Left ventricle myocardium inferior (tissue), 1 donor: ENCODE measurements around the gene KAZN. TPM values are rescaled to one million over a fixed set of nuclear protein-coding genes. Genes with fewer than 3 reads are reported as not detected.

Experiments
- DNase-seq: peaks from one replicate; pipeline ENCODE4 v3.0.0-alpha.2; 2020
- H3K27ac ChIP-seq: fragments of 200-600 bp; replicated peaks from 2 replicates; pipeline ENCODE4 v1.8.0; 2021
- H3K27me3 ChIP-seq: fragments of 200-600 bp; 2 replicates; pipeline ENCODE4 v1.8.0; 2021; ENCODE audit warnings: low read depth
- H3K36me3 ChIP-seq: fragments of 200-600 bp; 2 replicates; pipeline ENCODE4 v1.8.0; 2021
- H3K4me1 ChIP-seq: fragments of 200-600 bp; 2 replicates; pipeline ENCODE4 v1.8.0; 2021
- H3K4me3 ChIP-seq: fragments of 200-600 bp; 2 replicates; pipeline ENCODE4 v1.8.0; 2021; ENCODE audit warnings: mild to moderate bottlenecking, moderate library complexity
- H3K9me3 ChIP-seq: fragments of 200-600 bp; replicated peaks from 2 replicates; pipeline ENCODE4 v1.8.0; 2021
- intact Hi-C: fragments of 100-400 bp; cut with micrococcal nuclease; formaldehyde crosslinking; loops from one replicate; pipeline ENCODE4 v1.11.0; 2022
- total RNA-seq: library from RNA; stranded (reverse); fragmentation: NEBNext Ultra II Directional; extraction: Animal tissue kit (Norgen Biotek cat#: 25700); gene quantifications from one replicate; pipeline ENCODE4 v1.2.1, GENCODE V29; 2021
- TF ChIP-seq, protein P1 (sequence below): fragments of 200-600 bp; IDR thresholded peaks from 2 replicates; pipeline ENCODE4 v1.8.0; 2021; ENCODE audit warnings: antibody characterized with exemption, mild to moderate bottlenecking, borderline replicate concordance
- donor health status: DM: no; HTN: yes; CAD: no; lungs with severe emphysema.

The KAZN gene
- total RNA-seq, 1 donor from 2014 or later = 2.2 TPM

DNA sequence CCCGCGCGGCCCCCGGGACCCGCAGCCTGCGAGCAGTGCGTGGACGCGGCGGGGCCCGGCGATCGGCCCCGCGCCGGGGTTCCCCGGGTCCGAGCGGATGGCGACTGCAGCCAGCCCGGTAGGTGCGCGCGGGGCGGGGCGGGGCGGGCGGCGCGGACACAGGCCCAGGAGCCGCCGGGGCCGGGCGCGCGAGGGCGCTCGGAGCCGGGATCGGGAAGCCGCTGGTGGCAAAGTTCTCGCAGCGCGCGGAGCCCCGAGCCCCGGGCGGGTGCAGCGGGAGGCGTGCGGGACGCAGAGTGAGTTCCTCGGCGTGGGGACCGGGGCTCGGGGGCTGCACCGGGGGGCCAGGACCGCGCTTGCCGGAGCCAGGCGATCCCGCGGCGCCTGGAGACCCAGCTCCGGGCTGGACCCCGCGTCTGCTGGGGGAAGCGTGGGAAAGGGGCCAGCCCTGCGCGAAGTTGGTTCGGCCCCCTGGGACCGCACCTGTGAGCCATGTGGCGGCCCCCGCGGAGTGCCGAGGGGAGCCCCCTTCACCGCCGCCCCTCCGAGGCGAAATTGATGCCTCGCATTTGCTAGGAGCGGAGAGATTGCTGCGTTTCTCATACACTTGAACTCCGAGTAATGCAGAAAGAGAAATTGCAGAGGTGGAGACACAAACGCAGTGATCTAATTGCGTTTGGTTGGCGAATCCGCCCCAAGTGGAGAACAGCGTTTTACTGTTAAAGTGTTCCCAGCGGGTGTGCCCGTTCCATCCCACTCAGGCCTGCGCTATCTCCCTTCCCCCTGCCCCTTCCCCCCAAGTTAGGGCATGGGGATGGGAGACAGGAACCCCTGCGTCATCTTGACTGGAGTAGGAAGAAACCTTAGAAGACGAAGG lies 326.2 kb downstream of the KAZN start:
- H3K9me3 ChIP-seq = no peaks in the 10 kb centered on the region
- H3K4me1 ChIP-seq = peaks cover 26% of the 10 kb centered on the region
- no peaks in the 10 kb centered on the region for H3K36me3 ChIP-seq
- TF ChIP-seq, protein P1, sequence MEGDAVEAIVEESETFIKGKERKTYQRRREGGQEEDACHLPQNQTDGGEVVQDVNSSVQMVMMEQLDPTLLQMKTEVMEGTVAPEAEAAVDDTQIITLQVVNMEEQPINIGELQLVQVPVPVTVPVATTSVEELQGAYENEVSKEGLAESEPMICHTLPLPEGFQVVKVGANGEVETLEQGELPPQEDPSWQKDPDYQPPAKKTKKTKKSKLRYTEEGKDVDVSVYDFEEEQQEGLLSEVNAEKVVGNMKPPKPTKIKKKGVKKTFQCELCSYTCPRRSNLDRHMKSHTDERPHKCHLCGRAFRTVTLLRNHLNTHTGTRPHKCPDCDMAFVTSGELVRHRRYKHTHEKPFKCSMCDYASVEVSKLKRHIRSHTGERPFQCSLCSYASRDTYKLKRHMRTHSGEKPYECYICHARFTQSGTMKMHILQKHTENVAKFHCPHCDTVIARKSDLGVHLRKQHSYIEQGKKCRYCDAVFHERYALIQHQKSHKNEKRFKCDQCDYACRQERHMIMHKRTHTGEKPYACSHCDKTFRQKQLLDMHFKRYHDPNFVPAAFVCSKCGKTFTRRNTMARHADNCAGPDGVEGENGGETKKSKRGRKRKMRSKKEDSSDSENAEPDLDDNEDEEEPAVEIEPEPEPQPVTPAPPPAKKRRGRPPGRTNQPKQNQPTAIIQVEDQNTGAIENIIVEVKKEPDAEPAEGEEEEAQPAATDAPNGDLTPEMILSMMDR = peak; percentile 43
- peaks cover 47% of the 10 kb centered on the region for H3K27me3 ChIP-seq
- H3K4me3 ChIP-seq = peak overlapping the region; percentile 86
- DNase-seq = peak; percentile 64
- peak overlapping the region; percentile 74 for H3K27ac ChIP-seq
- intact Hi-C loops = loop anchor here (5.0 kb wide), 1 partner anchor 103 kb away; no protein-coding TSS in a partner anchor

DNA sequence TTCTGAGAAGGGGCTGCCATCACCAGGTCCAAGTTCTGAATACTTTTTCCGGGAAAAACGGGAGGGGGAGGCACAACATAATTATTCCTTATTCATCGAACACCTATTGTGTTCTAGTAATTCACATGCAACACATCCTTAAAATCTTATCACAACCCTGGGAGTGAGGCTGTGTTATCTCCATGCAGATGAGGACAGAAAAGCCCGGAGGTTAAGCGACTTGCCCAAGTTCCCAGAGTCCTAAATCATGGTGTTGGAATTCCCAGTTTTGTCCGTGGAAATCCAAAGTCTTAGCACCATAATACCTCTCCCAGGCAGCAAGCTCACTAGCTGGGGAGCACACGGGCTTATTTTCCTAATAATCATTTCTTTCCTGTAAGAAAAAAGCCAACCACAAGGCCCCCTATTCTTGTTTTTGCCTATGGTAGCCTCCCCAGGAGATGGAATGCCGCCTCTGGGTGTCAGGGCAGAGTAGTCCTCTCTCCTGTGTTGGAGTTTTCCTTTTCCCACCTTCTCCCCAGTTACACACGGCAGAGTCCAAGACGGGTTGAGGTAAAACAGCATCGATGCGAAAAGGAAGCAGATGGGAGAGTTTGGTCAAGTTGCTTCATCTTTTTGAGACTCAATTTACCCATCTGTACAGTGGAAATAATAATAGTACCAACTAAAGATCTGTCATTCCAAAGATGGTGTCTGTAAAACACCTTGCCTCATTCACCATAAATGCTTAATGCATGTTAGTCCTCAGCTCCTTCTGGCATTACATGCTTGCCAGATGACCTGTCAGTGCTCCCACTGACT lies 327.1 kb downstream of the KAZN start:
- peak overlapping the region; percentile 74 for H3K27ac ChIP-seq
- intact Hi-C loops = loop anchor here (5.0 kb wide), 1 partner anchor 102 kb away; no protein-coding TSS in a partner anchor
- H3K4me3 ChIP-seq = peak overlapping the region; percentile 86
- peaks cover 47% of the 10 kb centered on the region for H3K27me3 ChIP-seq
- no peaks in the 10 kb centered on the region for H3K36me3 ChIP-seq
- H3K9me3 ChIP-seq = no peaks in the 10 kb centered on the region
- DNase-seq = no peak
- TF ChIP-seq, protein P1 = no peak
- H3K4me1 ChIP-seq = peaks cover 34% of the 10 kb centered on the region

GRCh38 chr1:14926229-14926628 lies 327.7 kb downstream of the KAZN start:
- H3K4me3 ChIP-seq = no peak overlapping the region
- intact Hi-C loops = loop anchor here (5.0 kb wide), 1 partner anchor 101 kb away; no protein-coding TSS in a partner anchor
- peaks cover 47% of the 10 kb centered on the region for H3K27me3 ChIP-seq
- TF ChIP-seq, protein P1 = no peak
- H3K4me1 ChIP-seq = peaks cover 37% of the 10 kb centered on the region
- no peak for DNase-seq
- H3K36me3 ChIP-seq = no peaks in the 10 kb centered on the region
- no peaks in the 10 kb centered on the region for H3K9me3 ChIP-seq
- H3K27ac ChIP-seq = no peak overlapping the region

- no peaks in the 10 kb centered on the region for H3K9me3 ChIP-seq
- intact Hi-C loops = loop anchor here (5.0 kb wide), 1 partner anchor 100 kb away; no protein-coding TSS in a partner anchor
- DNase-seq = no peak
- no peak overlapping the region for H3K4me3 ChIP-seq
- H3K27me3 ChIP-seq = peaks cover 51% of the 10 kb centered on the region
- TF ChIP-seq, protein P1 = no peak
- H3K36me3 ChIP-seq = no peaks in the 10 kb centered on the region
- H3K4me1 ChIP-seq = peaks cover 37% of the 10 kb centered on the region
- H3K27ac ChIP-seq = no peak overlapping the region
These were observed 328.5 kb downstream of the KAZN start for GRCh38 chr1:14926818-14927575.

DNA sequence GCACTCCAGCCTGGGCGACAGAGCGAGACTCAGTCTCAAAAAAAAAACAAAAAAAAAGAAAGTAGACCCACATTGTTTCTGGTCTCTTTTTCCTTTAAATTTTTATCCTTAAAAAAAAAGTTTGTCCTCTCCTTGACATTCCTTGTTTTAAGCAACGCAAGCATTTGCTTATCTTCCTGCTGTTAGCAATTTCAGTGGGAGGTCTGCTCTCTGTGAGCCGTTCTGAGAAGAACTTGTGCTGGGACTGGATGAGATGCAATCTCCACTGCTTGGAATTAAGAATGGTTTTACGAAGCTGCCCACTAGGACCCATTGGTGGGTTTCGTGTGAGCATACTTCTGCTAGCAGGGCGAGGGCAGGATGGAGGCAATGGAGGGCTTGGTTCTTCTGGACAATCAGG lies 329.9 kb downstream of the KAZN start:
- H3K36me3 ChIP-seq = no peaks in the 10 kb centered on the region
- no peak overlapping the region for H3K27ac ChIP-seq
- no peaks in the 10 kb centered on the region for H3K9me3 ChIP-seq
- no peak for DNase-seq
- H3K4me1 ChIP-seq = peaks cover 37% of the 10 kb centered on the region
- TF ChIP-seq, protein P1 = no peak
- intact Hi-C loops = loop anchor here (5.0 kb wide), 1 partner anchor 99 kb away; no protein-coding TSS in a partner anchor
- no peak overlapping the region for H3K4me3 ChIP-seq
- peaks cover 61% of the 10 kb centered on the region for H3K27me3 ChIP-seq
